Smooth muscle cell (in vitro differentiated cells): ENCODE measurements around the gene SLC14A1. TPM values are rescaled to one million over a fixed set of nuclear protein-coding genes. Genes with fewer than 3 reads are reported as not detected.
"Not testable (repeated sequence)": the region's sequence is repeated elsewhere in the genome, so short reads cannot be mapped to it uniquely, and the experiment has no call there.

Experiments
- DNase-seq: peaks from one replicate; lab custom pipeline; 2025; ENCODE audit not compliant: unreplicated experiment; lab: John Stamatoyannopoulos, UW
- H2AFZ ChIP-seq: fragments of 200-600 bp; sonication (generic); 2 replicates; pipeline ENCODE4 v1.6.0; 2016; ENCODE audit warnings: antibody characterized with exemption, low read depth, mild to moderate bottlenecking
- H3F3A ChIP-seq: fragments of 200-600 bp; sonication (generic); 2 replicates; pipeline ENCODE4 v1.6.0; 2017; ENCODE audit warnings: antibody characterized with exemption, low read depth
- H3K27ac ChIP-seq: fragments of 200-600 bp; sonication (generic); 2 replicates; pipeline ENCODE4 v1.5.1; 2016; ENCODE audit warnings: low read depth, mild to moderate bottlenecking
- H3K27me3 ChIP-seq: fragments of 200-600 bp; sonication (generic); 2 replicates; pipeline ENCODE4 v1.6.1; 2016; ENCODE audit warnings: low read depth, mild to moderate bottlenecking
- H3K36me3 ChIP-seq: fragments of 200-600 bp; sonication (generic); 2 replicates; pipeline ENCODE4 v1.5.1; 2016; ENCODE audit warnings: low read depth
- H3K4me1 ChIP-seq: fragments of 200-600 bp; sonication (generic); 2 replicates; pipeline ENCODE4 v1.5.1; 2016; ENCODE audit warnings: low read depth
- H3K4me2 ChIP-seq: fragments of 200-600 bp; sonication (generic); 2 replicates; pipeline ENCODE4 v1.6.0; 2016; ENCODE audit warnings: mild to moderate bottlenecking
- H3K4me3 ChIP-seq: fragments of 200-600 bp; sonication (generic); 2 replicates; pipeline ENCODE4 v1.5.1; 2016; ENCODE audit warnings: mild to moderate bottlenecking
- H3K79me2 ChIP-seq: fragments of 200-600 bp; sonication (generic); 2 replicates; pipeline ENCODE4 v1.6.0; 2016; ENCODE audit warnings: low read depth, mild to moderate bottlenecking
- H3K9ac ChIP-seq: fragments of 200-600 bp; sonication (generic); 2 replicates; pipeline ENCODE4 v1.6.0; 2016; ENCODE audit warnings: low read depth
- H3K9me3 ChIP-seq: fragments of 200-600 bp; sonication (generic); replicated peaks from 2 replicates; pipeline ENCODE4 v1.5.1; 2016; ENCODE audit warnings: low read depth
- H4K20me1 ChIP-seq: fragments of 200-600 bp; sonication (generic); 2 replicates; pipeline ENCODE4 v1.6.0; 2016; ENCODE audit warnings: low read depth
- CTCF ChIP-seq: fragments of 200-600 bp; sonication (generic); IDR thresholded peaks from 2 replicates; pipeline ENCODE4 v1.5.1; 2017; ENCODE audit warnings: borderline replicate concordance, mild to moderate bottlenecking, antibody characterized with exemption; ENCODE audit not compliant: insufficient read depth, poor library complexity, severe bottlenecking
- WGBS: methylation state at CpG from one replicate; pipeline ENCODE4 v1.1.7; 2016; ENCODE audit warnings: low lambda C conversion rate; 5-methylcytosine and 5-hydroxymethylcytosine counted together
- polyA plus RNA-seq: library from polyadenylated mRNA; unstranded; fragments of >200 nt; fragmentation: Nextera tagmentation; extraction: Ambion mirVana; gene quantifications from 2 replicates; pipeline ENCODE4 v1.2.1, GENCODE V29; 2016
- total RNA-seq: library from RNA; depleted of rRNA; stranded (reverse); fragments of >200 nt; gene quantifications from 2 replicates; pipeline ENCODE4 v1.2.3, GENCODE V29; 2014

The SLC14A1 gene
- total and polyA plus RNA-seq, 2 experiments from 2014 or later: 20.0 to 37.9 TPM

GRCh38 chr18:45755934-45756333 is 32.0 kb downstream of the SLC14A1 start:
- Histone ChIP-seq H3F3A (no peaks in the 10 kb centered on the region), H3K36me3 (no peaks in the 10 kb centered on the region), H2AFZ (no peak overlapping the region), H3K79me2 (no peaks in the 10 kb centered on the region), H3K4me2 (no peak overlapping the region), H4K20me1 (no peaks in the 10 kb centered on the region), H3K4me1 (peaks cover 10% of the 10 kb centered on the region), H3K4me3 (no peak overlapping the region), H3K27me3 (no peaks in the 10 kb centered on the region), H3K9ac (no peak overlapping the region), H3K9me3 (no peaks in the 10 kb centered on the region), H3K27ac (no peak overlapping the region)
- no peak for DNase-seq
- TF ChIP-seq CTCF: no peak
- WGBS: 72% methylated on average over 4 of the region's 4 CpGs

GRCh38 chr18:45757005-45757404 is 33.0 kb downstream of the SLC14A1 start:
- TF ChIP-seq CTCF: no peak

GRCh38 chr18:45757644-45758043 is 33.7 kb downstream of the SLC14A1 start:
- H3K9me3 ChIP-seq, H3K79me2 ChIP-seq, H3K4me2 ChIP-seq, H3F3A ChIP-seq, DNase-seq, H3K27ac ChIP-seq, H3K27me3 ChIP-seq, H3K4me3 ChIP-seq, H2AFZ ChIP-seq, H3K36me3 ChIP-seq, H4K20me1 ChIP-seq, H3K9ac ChIP-seq: not testable (repeated sequence)
- H3K4me1 ChIP-seq: peaks cover 11% of the 10 kb centered on the region
- WGBS: 83% methylated on average over 11 of the region's 11 CpGs

More at GRCh38 chr18:45757005-45757404, 33.0 kb downstream of the SLC14A1 start:
- no peaks in the 10 kb centered on the region for H4K20me1 ChIP-seq
- H2AFZ ChIP-seq: no peak overlapping the region
- peaks cover 11% of the 10 kb centered on the region for H3K4me1 ChIP-seq
- DNase-seq: no peak
- no peak overlapping the region for H3K4me3 ChIP-seq
- no peak overlapping the region for H3K9ac ChIP-seq
- H3K36me3 ChIP-seq: no peaks in the 10 kb centered on the region
- no peaks in the 10 kb centered on the region for H3K27me3 ChIP-seq
- H3K4me2 ChIP-seq: no peak overlapping the region
- no peaks in the 10 kb centered on the region for H3K9me3 ChIP-seq
- H3F3A ChIP-seq: no peaks in the 10 kb centered on the region
- no peak overlapping the region for H3K27ac ChIP-seq
- no peaks in the 10 kb centered on the region for H3K79me2 ChIP-seq
- WGBS: 93% methylated on average over 5 of the region's 5 CpGs

- no peaks in the 10 kb centered on the region for H3K9me3 ChIP-seq
- H4K20me1 ChIP-seq: no peaks in the 10 kb centered on the region
- no peak overlapping the region for H2AFZ ChIP-seq
- no peak overlapping the region for H3K9ac ChIP-seq
- TF ChIP-seq CTCF: no peak
- H3K27me3 ChIP-seq: no peaks in the 10 kb centered on the region
- peaks cover 2% of the 10 kb centered on the region for H3K4me1 ChIP-seq
- H3K36me3 ChIP-seq: no peaks in the 10 kb centered on the region
- 37% methylated on average over 5 of the region's 5 CpGs for WGBS
- H3K27ac ChIP-seq: no peak overlapping the region
- H3K4me2 ChIP-seq: no peak overlapping the region
- no peak overlapping the region for H3K4me3 ChIP-seq
- no peaks in the 10 kb centered on the region for H3F3A ChIP-seq
- no peaks in the 10 kb centered on the region for H3K79me2 ChIP-seq
- DNase-seq: no peak
Observed at GRCh38 chr18:45760462-45761036, 36.6 kb downstream of the SLC14A1 start.
